Gastrocnemius medialis (tissue), 4 donors: ENCODE data around the gene SH3TC1.

ENCODE experiments used
- CTCF ChIP-seq, 5 experiments: fragments of 450-650 bp in 3 of 5; fragments of 200-600 bp in 2 of 5; sonication (generic) in 2 of 5; IDR thresholded peaks in 4 of 5; conservative IDR thresholded peaks in 1 of 5; 1 replicate in 4 of 5; 2 replicates in 1 of 5; pipeline ENCODE4 v1.5.1; 2016 to 2019; ENCODE audit warnings: antibody characterized with exemption in 5 of 5, mild to moderate bottlenecking in 3 of 5, moderate library complexity in 3 of 5
- POLR2A ChIP-seq, 2 donors: fragments of 450-650 bp; IDR thresholded peaks; one replicate each; pipeline ENCODE4 v1.6.1; 2017; ENCODE audit warnings: antibody characterized with exemption in 2 of 2, mild to moderate bottlenecking in 2 of 2, moderate library complexity in 2 of 2

GRCh38 chr4:8230891-8231290, 31.8 kb downstream of the SH3TC1 start:
- TF ChIP-seq CTCF (IDR thresholded peaks at IDR 0.05 in 4 of 5, conservative IDR thresholded peaks at IDR 0.05 in 1 of 5) (no peak), POLR2A (IDR thresholded peaks at IDR 0.05) (no peak)
